Keratinocyte (primary cell): ENCODE data around the gene MARCHF9. TPM values are rescaled to one million over a fixed set of nuclear protein-coding genes. Genes with fewer than 3 reads are reported as not detected.

Experiments
- DNase-seq: peaks from one replicate; pipeline ENCODE4 v3.0.0-alpha.2; 2011; ENCODE audit warnings: low read depth, missing footprints, low spot score
- FAIRE-seq: peaks from 2 replicates; lab custom pipeline; 2011; peaks lifted over from hg19 to GRCh38; lab: Jason Lieb, UNC
- H2AFZ ChIP-seq: 2 replicates; pipeline ENCODE4 v1.6.0; 2012; ENCODE audit warnings: low read length, control low read depth, inconsistent platforms; ENCODE audit not compliant: control insufficient read depth
- H3K27ac ChIP-seq: 2 replicates; pipeline ENCODE4 v1.5.1; 2011; ENCODE audit warnings: low read length; ENCODE audit not compliant: control insufficient read depth, insufficient read depth
- H3K27me3 ChIP-seq: 3 replicates; pipeline ENCODE4 v1.6.0; 2011; ENCODE audit warnings: low read length; ENCODE audit not compliant: control insufficient read depth, insufficient read depth; ENCODE audit errors: extremely low read depth
- H3K36me3 ChIP-seq, 2 experiments: 2 replicates in 1 of 2; 3 replicates in 1 of 2; pipeline ENCODE4 v1.5.1; 2011; ENCODE audit warnings: low read length in 2 of 2, mild to moderate bottlenecking in 1 of 2; ENCODE audit not compliant: control insufficient read depth in 2 of 2, insufficient read depth in 2 of 2; ENCODE audit errors: extremely low read depth in 1 of 2
- H3K4me1 ChIP-seq: 3 replicates; pipeline ENCODE4 v1.5.1; 2011; ENCODE audit warnings: low read length; ENCODE audit not compliant: control insufficient read depth, insufficient read depth; ENCODE audit errors: extremely low read depth
- H3K4me2 ChIP-seq: 3 replicates; pipeline ENCODE4 v1.6.0; 2011; ENCODE audit warnings: low read depth, low read length; ENCODE audit not compliant: control insufficient read depth, insufficient read depth; ENCODE audit errors: extremely low read depth
- H3K4me3 ChIP-seq, 3 experiments: fragments of 200-600 bp in 1 of 3; sonication (generic) in 1 of 3; 2 replicates in 2 of 3; 3 replicates in 1 of 3; pipeline ENCODE4 v1.5.1; 2011 to 2016; ENCODE audit warnings: low read length in 3 of 3, mild to moderate bottlenecking in 3 of 3, control low read depth in 2 of 3, inconsistent platforms in 1 of 3, low read depth in 1 of 3, mixed read lengths in 1 of 3, mixed run types in 1 of 3, moderate library complexity in 1 of 3; ENCODE audit not compliant: control insufficient read depth in 2 of 3, insufficient read depth in 2 of 3; ENCODE audit errors: extremely low read depth in 1 of 3
- H3K79me2 ChIP-seq: 2 replicates; pipeline ENCODE4 v1.6.0; 2012; ENCODE audit warnings: low read length; ENCODE audit not compliant: control insufficient read depth, insufficient read depth
- H3K9ac ChIP-seq: 3 replicates; pipeline ENCODE4 v1.6.0; 2011; ENCODE audit warnings: low read length; ENCODE audit not compliant: control insufficient read depth, insufficient read depth; ENCODE audit errors: extremely low read depth
- H3K9me1 ChIP-seq: 3 replicates; pipeline ENCODE4 v1.6.0; 2011; ENCODE audit warnings: low read length; ENCODE audit not compliant: control insufficient read depth, insufficient read depth; ENCODE audit errors: extremely low read depth
- H3K9me3 ChIP-seq: 2 replicates; pipeline ENCODE4 v1.5.1; 2012; ENCODE audit warnings: low read depth, low read length; ENCODE audit not compliant: control insufficient read depth
- H4K20me1 ChIP-seq: 3 replicates; pipeline ENCODE4 v1.6.0; 2011; ENCODE audit warnings: low read length; ENCODE audit not compliant: control insufficient read depth, insufficient read depth; ENCODE audit errors: extremely low read depth
- CTCF ChIP-seq, 3 experiments: IDR thresholded peaks in 1 of 3; conservative IDR thresholded peaks in 1 of 3; optimal IDR thresholded peaks in 1 of 3; 2 replicates in 2 of 3; 3 replicates in 1 of 3; pipeline versions ENCODE3 to v1.5.1; 2011; ENCODE audit warnings: low read length in 3 of 3, mild to moderate bottlenecking in 3 of 3, moderate library complexity in 2 of 3, control low read depth in 1 of 3, inconsistent platforms in 1 of 3; ENCODE audit not compliant: insufficient read depth in 2 of 3; ENCODE audit errors: extremely low read depth in 1 of 3
- EZH2 ChIP-seq: IDR thresholded peaks from one replicate; pipeline ENCODE4 v1.6.1; 2012; ENCODE audit warnings: inconsistent platforms, mild to moderate bottlenecking, low read length, moderate library complexity
- dilution Hi-C: fragments of 300-500 bp; cut with MboI; formaldehyde crosslinking; loops from one replicate; pipeline ENCODE4 v1.7.0; 2020; ENCODE audit warnings: low sequenced_read_pairs; ENCODE audit not compliant: extremely low pct_ligation_motif_present
- polyA plus RNA-seq, 5 experiments: library from polyadenylated mRNA; depleted of rRNA in 3 of 5; stranded (reverse) in 3 of 5; stranded (forward) in 1 of 5; unstranded in 1 of 5; fragments of >200 nt; gene quantifications; 1 replicate in 1 of 5; 2 replicates in 3 of 5; 3 replicates in 1 of 5; pipeline versions ENCODE4 v1.2.1 to v1.2.3, GENCODE V29; 2011 to 2012; ENCODE audit warnings: missing spikeins in 2 of 5, low read depth in 1 of 5, low replicate concordance in 1 of 5

The MARCHF9 gene
- polyA plus RNA-seq, 1 donor (not counting 4 experiments of a cell fraction or from before 2014, with no cell fraction given) = 10.9 TPM

- H3K36me3 ChIP-seq = peaks cover 9 to 10% of the 10 kb centered on the region in 2 experiments
These were observed 20.1 kb downstream of the MARCHF9 start for GRCh38 chr12:57775044-57775443.

GRCh38 chr12:57775563-57776246 lies 20.8 kb downstream of the MARCHF9 start:
- H3K27me3 ChIP-seq = no peaks in the 10 kb centered on the region
- H3K4me2 ChIP-seq = no peak overlapping the region
- H3K4me3 ChIP-seq = no peak overlapping the region
- no peaks in the 10 kb centered on the region for H3K9me1 ChIP-seq
- no peak overlapping the region for H2AFZ ChIP-seq
- dilution Hi-C loops = no loop called here
- H3K4me1 ChIP-seq = peaks cover 9% of the 10 kb centered on the region
- no peak overlapping the region for H3K9ac ChIP-seq
- TF ChIP-seq EZH2 = no peak
- peak in 1 of 3 experiments; percentile 23 for TF ChIP-seq CTCF (optimal IDR thresholded peaks at IDR 0.05 in 1 of 3, IDR thresholded peaks at IDR 0.05 in 1 of 3, conservative IDR thresholded peaks at IDR 0.05 in 1 of 3; ENCODE audit: extremely low read depth in 1 of 3, insufficient read depth in 2 of 3, low read length in 3 of 3)
- FAIRE-seq (no peak), DNase-seq (no peak)
- H4K20me1 ChIP-seq = no peaks in the 10 kb centered on the region
- no peak overlapping the region for H3K27ac ChIP-seq
- peaks cover 6 to 12% of the 10 kb centered on the region in 2 experiments for H3K36me3 ChIP-seq
- H3K9me3 ChIP-seq = no peaks in the 10 kb centered on the region
- H3K79me2 ChIP-seq = peaks cover 11% of the 10 kb centered on the region

More at GRCh38 chr12:57775044-57775443, 20.1 kb downstream of the MARCHF9 start:
- Histone ChIP-seq H3K9me3 (no peaks in the 10 kb centered on the region), H3K4me1 (peaks cover 12% of the 10 kb centered on the region), H3K4me2 (no peak overlapping the region), H3K4me3 (no peak overlapping the region), H3K27ac (no peak overlapping the region), H3K79me2 (peaks cover 15% of the 10 kb centered on the region), H3K27me3 (no peaks in the 10 kb centered on the region), H4K20me1 (no peaks in the 10 kb centered on the region), H2AFZ (no peak overlapping the region), H3K9ac (no peak overlapping the region), H3K9me1 (no peaks in the 10 kb centered on the region)
- dilution Hi-C loops = no loop called here
- FAIRE-seq (no peak), DNase-seq (no peak)
- no peak for TF ChIP-seq EZH2
- TF ChIP-seq CTCF (optimal IDR thresholded peaks at IDR 0.05 in 1 of 3, IDR thresholded peaks at IDR 0.05 in 1 of 3, conservative IDR thresholded peaks at IDR 0.05 in 1 of 3; ENCODE audit: extremely low read depth in 1 of 3, insufficient read depth in 2 of 3, low read length in 3 of 3) = no peak
